GM23248 (cell line): ENCODE data around the gene KCNIP1. TPM values are rescaled to one million over a fixed set of nuclear protein-coding genes. Genes with fewer than 3 reads are reported as not detected.
A peak's percentile ranks its signal among the peaks of the same experiment; 100 is the strongest.

ENCODE experiments used
- DNase-seq: peaks from one replicate; pipeline ENCODE4 v3.0.0-alpha.2; 2015
- H2AFZ ChIP-seq: fragments of 200-600 bp; sonication (generic); 2 replicates; pipeline ENCODE4 v1.6.1; 2016; ENCODE audit warnings: antibody characterized with exemption
- H3F3A ChIP-seq: fragments of 200-600 bp; sonication (generic); 2 replicates; pipeline ENCODE4 v1.6.1; 2016; ENCODE audit warnings: mild to moderate bottlenecking, antibody characterized with exemption, mixed run types; ENCODE audit not compliant: insufficient read depth
- H3K27ac ChIP-seq: fragments of 200-600 bp; sonication (generic); 2 replicates; pipeline ENCODE4 v1.5.1; 2016; ENCODE audit warnings: mild to moderate bottlenecking
- H3K27me3 ChIP-seq: fragments of 200-600 bp; sonication (generic); replicated peaks from 2 replicates; pipeline ENCODE4 v1.6.1; 2016; ENCODE audit warnings: mild to moderate bottlenecking; ENCODE audit not compliant: insufficient read depth
- H3K36me3 ChIP-seq: fragments of 200-600 bp; sonication (generic); 2 replicates; pipeline ENCODE4 v1.6.1; 2016; ENCODE audit warnings: low read depth, mild to moderate bottlenecking
- H3K4me1 ChIP-seq: fragments of 200-600 bp; sonication (generic); 2 replicates; pipeline ENCODE4 v1.6.1; 2016; ENCODE audit warnings: mild to moderate bottlenecking; ENCODE audit not compliant: insufficient read depth
- H3K4me2 ChIP-seq: fragments of 200-600 bp; sonication (generic); one replicate; pipeline ENCODE4 v1.6.1; 2016; ENCODE audit warnings: mild to moderate bottlenecking; ENCODE audit not compliant: unreplicated experiment
- H3K4me3 ChIP-seq: fragments of 200-600 bp; sonication (generic); 2 replicates; pipeline ENCODE4 v1.5.1; 2016; ENCODE audit warnings: mild to moderate bottlenecking
- H3K79me2 ChIP-seq: fragments of 200-600 bp; sonication (generic); 2 replicates; pipeline ENCODE4 v1.6.1; 2016; ENCODE audit warnings: mild to moderate bottlenecking; ENCODE audit not compliant: insufficient read depth
- H3K9ac ChIP-seq: fragments of 200-600 bp; sonication (generic); 2 replicates; pipeline ENCODE4 v1.6.1; 2016; ENCODE audit warnings: mild to moderate bottlenecking
- H3K9me2 ChIP-seq: fragments of 200-600 bp; sonication (generic); 2 replicates; pipeline ENCODE4 v1.6.1; 2016; ENCODE audit warnings: mixed run types, mild to moderate bottlenecking, moderate library complexity; ENCODE audit not compliant: insufficient read depth
- H3K9me3 ChIP-seq: fragments of 200-600 bp; sonication (generic); one replicate; pipeline ENCODE4 v1.6.1; 2017; ENCODE audit warnings: low read depth
- H4K20me1 ChIP-seq: fragments of 200-600 bp; sonication (generic); 2 replicates; pipeline ENCODE4 v1.6.0; 2016; ENCODE audit not compliant: insufficient read depth
- EZH2 ChIP-seq: fragments of 200-600 bp; sonication (generic); IDR thresholded peaks from 2 replicates; pipeline ENCODE4 v1.6.1; 2018; ENCODE audit warnings: antibody characterized with exemption, mild to moderate bottlenecking; ENCODE audit not compliant: insufficient read depth, poor library complexity, severe bottlenecking
- EZH2phosphoT487 ChIP-seq: fragments of 200-600 bp; sonication (generic); IDR thresholded peaks from 2 replicates; pipeline ENCODE4 v1.6.1; 2018; ENCODE audit warnings: antibody characterized with exemption, moderate library complexity, mild to moderate bottlenecking, low read depth; ENCODE audit not compliant: insufficient read depth
- WGBS, 2 experiments: methylation state at CpG; one replicate each; pipeline ENCODE4 v1.1.6; 2015 to 2017; ENCODE audit warnings: low lambda C conversion rate in 2 of 2, low coverage in 1 of 2; ENCODE audit errors: missing lambda C conversion rate in 2 of 2; 5-methylcytosine and 5-hydroxymethylcytosine counted together
- in situ Hi-C: fragments of 300-500 bp; cut with MboI; formaldehyde crosslinking; loops from 2 replicates; pipeline ENCODE4 v1.15.0; 2020
- polyA plus RNA-seq: library from polyadenylated mRNA; unstranded; fragments of >200 nt; fragmentation: Nextera tagmentation; extraction: Ambion mirVana; gene quantifications from 2 replicates; pipeline ENCODE4 v1.2.1, GENCODE V29; 2016
- total RNA-seq: library from RNA; depleted of rRNA; stranded (reverse); fragments of >200 nt; shearing (Covaris generic); gene quantifications from 2 replicates; pipeline ENCODE4 v1.2.3, GENCODE V29; 2014

KCNIP1 gene
- total and polyA plus RNA-seq, 2 experiments from 2014 or later: not detected

GRCh38 chr5:170636206-170636605 lies 132.4 kb downstream of the KCNIP1 start:
- Histone ChIP-seq H3K4me1 (peaks cover 13% of the 10 kb centered on the region; the same call in 1 of the 2 replicates), H3K9me2 (no peaks in the 10 kb centered on the region), H3K36me3 (no peaks in the 10 kb centered on the region), H3K27me3 (peaks cover 8% of the 10 kb centered on the region; the same call in 1 of the 2 replicates), H3K9ac (no peak overlapping the region), H3K27ac (no peak overlapping the region), H3F3A (no peaks in the 10 kb centered on the region), H3K4me3 (no peak overlapping the region), H4K20me1 (no peaks in the 10 kb centered on the region), H2AFZ (no peak overlapping the region), H3K79me2 (no peaks in the 10 kb centered on the region), H3K4me2 (no peak overlapping the region), H3K9me3 (no peaks in the 10 kb centered on the region)
- WGBS, 2 experiments: 78 to 88% methylated on average over 10 to 11 of the region's 11 CpGs
- in situ Hi-C loops: no loop called here
- TF ChIP-seq EZH2 (no peak), EZH2phosphoT487 (no peak)
- DNase-seq: no peak

DNA sequence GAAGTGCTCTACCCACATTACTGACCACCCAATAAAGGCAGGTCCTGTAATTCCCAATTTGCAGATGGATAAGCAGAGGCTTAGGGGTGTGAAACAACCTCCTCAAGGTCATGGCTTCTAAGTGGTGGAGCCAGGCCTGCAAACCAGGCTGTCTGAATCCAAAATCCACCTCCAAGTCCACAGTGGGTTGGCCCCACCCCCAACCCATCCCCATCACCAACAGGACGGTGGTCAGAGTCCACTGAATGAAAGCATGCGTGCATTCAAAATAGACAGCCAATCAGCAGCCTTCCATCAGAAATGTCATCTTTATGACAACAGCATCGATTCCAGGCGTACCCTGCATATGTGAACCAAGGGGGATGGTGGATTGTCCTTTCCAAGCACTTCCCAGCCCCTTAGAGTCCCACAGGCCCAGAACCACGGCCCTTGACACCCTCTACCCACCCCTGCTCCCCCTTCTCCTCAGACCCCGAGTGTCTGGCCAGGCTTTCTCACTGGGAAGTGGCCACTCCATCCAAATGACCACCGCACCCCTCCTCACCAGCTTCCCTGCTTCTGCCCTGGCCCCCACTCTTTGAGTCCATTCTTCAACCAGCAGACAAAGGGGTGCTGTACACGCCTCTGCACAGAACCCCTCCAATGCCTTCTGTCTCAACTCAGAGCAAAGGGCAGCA lies 133.1 kb downstream of the KCNIP1 start:
- no peaks in the 10 kb centered on the region for H4K20me1 ChIP-seq
- TF ChIP-seq EZH2phosphoT487: no peak
- TF ChIP-seq EZH2: no peak
- no peak overlapping the region for H3K9ac ChIP-seq
- no peak overlapping the region for H3K4me3 ChIP-seq
- no peaks in the 10 kb centered on the region for H3K9me3 ChIP-seq
- no peaks in the 10 kb centered on the region for H3K79me2 ChIP-seq
- no peak overlapping the region for H3K4me2 ChIP-seq
- H3K9me2 ChIP-seq: no peaks in the 10 kb centered on the region
- peaks cover 13% of the 10 kb centered on the region; the same call in 1 of the 2 replicates for H3K4me1 ChIP-seq
- in situ Hi-C loops: no loop called here
- no peak overlapping the region for H2AFZ ChIP-seq
- H3K36me3 ChIP-seq: no peaks in the 10 kb centered on the region
- no peak overlapping the region for H3K27ac ChIP-seq
- H3K27me3 ChIP-seq: 0 out of 2 replicates have a peak, but pooled peaks cover 4% of the 10 kb centered on the region
- DNase-seq: no peak
- no peaks in the 10 kb centered on the region for H3F3A ChIP-seq
- 55 to 56% methylated on average over 8 of the region's 8 CpGs for WGBS, 2 experiments

GRCh38 chr5:170638051-170638450 lies 134.2 kb downstream of the KCNIP1 start:
- no peak for DNase-seq
- Histone ChIP-seq H4K20me1 (no peaks in the 10 kb centered on the region), H3K4me2 (no peak overlapping the region), H3K4me1 (peaks cover 5% of the 10 kb centered on the region; the same call in 1 of the 2 replicates), H3K36me3 (no peaks in the 10 kb centered on the region), H3K9me3 (no peaks in the 10 kb centered on the region), H3K4me3 (no peak overlapping the region), H3K9me2 (no peaks in the 10 kb centered on the region), H3K27ac (no peak overlapping the region), H3K27me3 (0 out of 2 replicates have a peak, but pooled peaks cover 14% of the 10 kb centered on the region), H3K79me2 (no peaks in the 10 kb centered on the region), H3F3A (no peaks in the 10 kb centered on the region), H3K9ac (no peak overlapping the region), H2AFZ (no peak overlapping the region)
- WGBS, 2 experiments: 73 to 74% methylated on average over 4 of the region's 4 CpGs
- TF ChIP-seq EZH2phosphoT487 (no peak), EZH2 (no peak)
- in situ Hi-C loops: no loop called here

DNA sequence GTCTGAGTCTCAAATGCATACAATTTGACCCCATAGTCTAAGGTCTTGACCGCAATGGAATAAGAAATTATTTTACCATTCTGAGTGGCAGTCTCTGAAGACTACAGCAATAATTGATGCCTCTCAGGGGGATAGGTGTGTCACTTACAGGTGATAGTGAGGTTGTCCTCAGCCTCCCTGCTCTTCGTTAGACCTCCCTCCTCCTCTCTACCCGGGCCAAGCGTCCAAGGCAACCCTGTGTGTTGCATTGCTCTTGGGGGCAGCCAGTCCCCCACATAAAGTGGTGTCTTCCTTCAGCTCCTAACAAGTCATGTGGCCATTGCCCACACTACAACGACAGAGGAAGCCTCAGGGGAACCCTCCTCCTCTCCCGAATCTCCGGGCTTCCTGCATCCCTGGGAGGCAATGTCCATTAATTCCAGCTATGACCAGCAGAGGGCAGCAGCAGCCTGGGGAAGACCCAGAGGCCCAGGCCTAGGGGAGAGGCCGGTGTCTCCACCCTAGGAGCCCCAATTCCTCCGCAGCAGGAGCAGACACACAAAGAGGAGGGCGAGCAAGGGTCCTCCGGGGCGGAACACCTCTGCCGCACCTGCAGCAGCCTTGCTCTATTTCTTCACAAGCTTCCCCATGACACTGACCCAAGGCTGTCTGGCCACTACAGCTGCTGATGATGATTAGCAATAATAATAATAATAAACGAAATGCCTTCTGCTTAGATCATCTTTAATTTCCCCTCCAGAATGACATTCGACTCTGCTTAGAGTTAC lies 134.8 kb downstream of the KCNIP1 start:
- in situ Hi-C loops: no loop called here

More for the DNA sequence above, 134.8 kb downstream of the KCNIP1 start:
- Histone ChIP-seq H2AFZ (no peak overlapping the region), H3F3A (no peaks in the 10 kb centered on the region), H3K9me2 (no peaks in the 10 kb centered on the region), H3K79me2 (no peaks in the 10 kb centered on the region), H3K4me3 (no peak overlapping the region), H4K20me1 (no peaks in the 10 kb centered on the region), H3K36me3 (no peaks in the 10 kb centered on the region), H3K4me2 (no peak overlapping the region), H3K9ac (no peak overlapping the region), H3K4me1 (peaks cover 5% of the 10 kb centered on the region; the same call in 1 of the 2 replicates), H3K27me3 (0 out of 2 replicates have a peak, but pooled peaks cover 20% of the 10 kb centered on the region), H3K27ac (no peak overlapping the region), H3K9me3 (no peaks in the 10 kb centered on the region)
- DNase-seq: peak; percentile 54
- 34 to 39% methylated on average over 15 of the region's 15 CpGs for WGBS, 2 experiments
- TF ChIP-seq EZH2phosphoT487: no peak
- no peak for TF ChIP-seq EZH2
